WERI-Rb-1 (cell line): Measurements from ENCODE around the gene TPP1.

Source experiments
- DNase-seq: peaks from one replicate; pipeline ENCODE4 v3.0.0-alpha.2; 2020
- H3K27ac ChIP-seq: fragments of 250-450 bp; sonication (Bioruptor Pico); 2 replicates; pipeline ENCODE4 v1.5.1; 2020; ENCODE audit warnings: mild to moderate bottlenecking, moderate library complexity
- H3K27me3 ChIP-seq: fragments of 250-450 bp; sonication (Bioruptor Pico); 2 replicates; pipeline ENCODE4 v1.5.1; 2021; ENCODE audit warnings: mild to moderate bottlenecking, low read depth, moderate library complexity; ENCODE audit not compliant: insufficient read depth, severe bottlenecking
- H3K36me3 ChIP-seq: fragments of 250-450 bp; sonication (Bioruptor Pico); 2 replicates; pipeline ENCODE4 v1.5.1; 2020; ENCODE audit warnings: mild to moderate bottlenecking, moderate library complexity
- H3K4me3 ChIP-seq: 2 replicates; pipeline ENCODE4 v1.5.1; 2011; ENCODE audit warnings: low read depth, mild to moderate bottlenecking, control low read depth, low read length
- H3K9me3 ChIP-seq: fragments of 250-450 bp; sonication (Bioruptor Pico); 2 replicates; pipeline ENCODE4 v1.5.1; 2021; ENCODE audit warnings: mild to moderate bottlenecking, moderate library complexity; ENCODE audit not compliant: severe bottlenecking
- CTCF ChIP-seq: IDR thresholded peaks from 2 replicates; pipeline ENCODE4 v1.5.1; 2011; ENCODE audit warnings: low read depth, mild to moderate bottlenecking, control low read depth, inconsistent platforms, low read length

Gene TPP1

GRCh38 chr11:6609502-6610015 is 9.7 kb downstream of the TPP1 start:
- H3K4me3 ChIP-seq = no peak overlapping the region
- no peak overlapping the region for H3K27ac ChIP-seq
- DNase-seq = no peak
- H3K27me3 ChIP-seq = no peaks in the 10 kb centered on the region
- TF ChIP-seq CTCF = no peak
- H3K9me3 ChIP-seq = no peaks in the 10 kb centered on the region
- H3K36me3 ChIP-seq = peaks cover 44% of the 10 kb centered on the region

GRCh38 chr11:6608726-6609501 is 10.3 kb downstream of the TPP1 start:
- Histone ChIP-seq H3K9me3 (no peaks in the 10 kb centered on the region), H3K4me3 (no peak overlapping the region), H3K27me3 (no peaks in the 10 kb centered on the region), H3K36me3 (peaks cover 44% of the 10 kb centered on the region), H3K27ac (no peak overlapping the region)
- no peak for DNase-seq
- TF ChIP-seq CTCF = no peak

- Histone ChIP-seq H3K36me3 (peaks cover 44% of the 10 kb centered on the region), H3K9me3 (no peaks in the 10 kb centered on the region), H3K27me3 (no peaks in the 10 kb centered on the region), H3K4me3 (no peak overlapping the region), H3K27ac (no peak overlapping the region)
- no peak for DNase-seq
- TF ChIP-seq CTCF = no peak
Observed at GRCh38 chr11:6608011-6608410, 11.2 kb downstream of the TPP1 start.

GRCh38 chr11:6607190-6607795 is 11.9 kb downstream of the TPP1 start:
- no peak for TF ChIP-seq CTCF
- H3K9me3 ChIP-seq = no peaks in the 10 kb centered on the region
- peak overlapping the region; percentile 65 for H3K27ac ChIP-seq
- DNase-seq = no peak
- H3K4me3 ChIP-seq = no peak overlapping the region
- H3K27me3 ChIP-seq = no peaks in the 10 kb centered on the region
- peaks cover 44% of the 10 kb centered on the region for H3K36me3 ChIP-seq

GRCh38 chr11:6606471-6607189 is 12.6 kb downstream of the TPP1 start:
- DNase-seq = peak; percentile 92
- H3K27ac ChIP-seq = peak overlapping the region; percentile 65
- H3K27me3 ChIP-seq = no peaks in the 10 kb centered on the region
- H3K9me3 ChIP-seq = no peaks in the 10 kb centered on the region
- no peak for TF ChIP-seq CTCF
- H3K4me3 ChIP-seq = no peak overlapping the region
- H3K36me3 ChIP-seq = peaks cover 48% of the 10 kb centered on the region
